Measurements from ENCODE around the gene MARK3.
A peak's percentile ranks its signal among the peaks of the same experiment; 100 is the strongest.

Gene MARK3

DNA sequence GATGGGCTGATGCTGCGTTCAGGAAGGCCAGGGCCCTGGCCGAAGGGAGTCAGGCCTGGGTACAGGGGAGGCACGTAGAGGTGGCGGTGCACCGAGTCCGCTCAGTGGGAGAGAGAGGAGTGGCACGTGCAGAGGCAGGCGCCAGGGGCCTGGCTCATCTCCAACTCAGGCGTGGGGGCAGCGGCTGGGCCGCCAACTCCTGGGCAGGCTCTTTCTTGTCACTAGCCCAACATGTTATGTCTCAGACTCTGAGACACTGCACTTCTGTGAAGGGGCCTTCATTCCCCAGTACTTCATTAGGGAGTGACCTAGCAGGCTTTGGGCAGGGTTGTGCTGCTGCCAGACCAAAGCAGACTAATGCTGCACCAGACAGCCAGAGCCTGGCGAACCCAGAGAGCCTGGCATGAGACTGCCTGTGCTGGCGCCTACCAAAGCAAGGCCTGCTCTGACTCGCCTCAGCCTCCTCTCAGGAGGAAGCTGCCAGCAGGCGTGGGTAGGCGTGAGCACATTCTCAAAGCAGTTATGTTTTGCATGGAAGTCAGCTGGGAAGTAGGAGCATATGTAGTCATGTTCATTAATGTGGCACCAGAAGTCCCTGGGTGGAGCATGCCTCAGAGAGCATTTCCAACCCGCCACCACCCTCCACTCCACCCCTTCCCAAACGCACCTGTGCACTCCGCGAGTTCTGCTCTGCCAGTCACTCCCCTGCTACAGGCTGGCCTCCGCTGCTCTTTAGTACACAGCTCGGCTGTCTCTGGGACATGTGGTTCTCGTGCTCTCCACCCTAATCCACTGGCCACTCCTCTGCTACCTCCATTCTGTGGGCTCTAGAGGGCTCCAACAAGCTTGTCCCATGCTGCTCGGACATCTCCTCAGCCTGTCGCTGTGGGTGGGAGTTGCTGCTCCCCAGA lies 127.7 kb downstream of the MARK3 start:
- H3K36me3 Mint-ChIP-seq (ENCODE audit: low read depth): peaks cover 23% of the 10 kb centered on the region
- H3K27ac Mint-ChIP-seq: peak overlapping the region; percentile 69 to 80 (median 74)
- no peak overlapping the region for H3K4me3 Mint-ChIP-seq
- H3K4me1 Mint-ChIP-seq: peaks cover 27% of the 10 kb centered on the region
- TF ChIP-seq, protein P1, sequence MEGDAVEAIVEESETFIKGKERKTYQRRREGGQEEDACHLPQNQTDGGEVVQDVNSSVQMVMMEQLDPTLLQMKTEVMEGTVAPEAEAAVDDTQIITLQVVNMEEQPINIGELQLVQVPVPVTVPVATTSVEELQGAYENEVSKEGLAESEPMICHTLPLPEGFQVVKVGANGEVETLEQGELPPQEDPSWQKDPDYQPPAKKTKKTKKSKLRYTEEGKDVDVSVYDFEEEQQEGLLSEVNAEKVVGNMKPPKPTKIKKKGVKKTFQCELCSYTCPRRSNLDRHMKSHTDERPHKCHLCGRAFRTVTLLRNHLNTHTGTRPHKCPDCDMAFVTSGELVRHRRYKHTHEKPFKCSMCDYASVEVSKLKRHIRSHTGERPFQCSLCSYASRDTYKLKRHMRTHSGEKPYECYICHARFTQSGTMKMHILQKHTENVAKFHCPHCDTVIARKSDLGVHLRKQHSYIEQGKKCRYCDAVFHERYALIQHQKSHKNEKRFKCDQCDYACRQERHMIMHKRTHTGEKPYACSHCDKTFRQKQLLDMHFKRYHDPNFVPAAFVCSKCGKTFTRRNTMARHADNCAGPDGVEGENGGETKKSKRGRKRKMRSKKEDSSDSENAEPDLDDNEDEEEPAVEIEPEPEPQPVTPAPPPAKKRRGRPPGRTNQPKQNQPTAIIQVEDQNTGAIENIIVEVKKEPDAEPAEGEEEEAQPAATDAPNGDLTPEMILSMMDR (IDR thresholded peaks at IDR 0.05; ENCODE audit: unreplicated experiment in 3 of 3): no peak
- H3K27me3 Mint-ChIP-seq (ENCODE audit: low read depth): peaks cover 3% of the 10 kb centered on the region
- H3K9me3 Mint-ChIP-seq: no peaks in the 10 kb centered on the region

DNA sequence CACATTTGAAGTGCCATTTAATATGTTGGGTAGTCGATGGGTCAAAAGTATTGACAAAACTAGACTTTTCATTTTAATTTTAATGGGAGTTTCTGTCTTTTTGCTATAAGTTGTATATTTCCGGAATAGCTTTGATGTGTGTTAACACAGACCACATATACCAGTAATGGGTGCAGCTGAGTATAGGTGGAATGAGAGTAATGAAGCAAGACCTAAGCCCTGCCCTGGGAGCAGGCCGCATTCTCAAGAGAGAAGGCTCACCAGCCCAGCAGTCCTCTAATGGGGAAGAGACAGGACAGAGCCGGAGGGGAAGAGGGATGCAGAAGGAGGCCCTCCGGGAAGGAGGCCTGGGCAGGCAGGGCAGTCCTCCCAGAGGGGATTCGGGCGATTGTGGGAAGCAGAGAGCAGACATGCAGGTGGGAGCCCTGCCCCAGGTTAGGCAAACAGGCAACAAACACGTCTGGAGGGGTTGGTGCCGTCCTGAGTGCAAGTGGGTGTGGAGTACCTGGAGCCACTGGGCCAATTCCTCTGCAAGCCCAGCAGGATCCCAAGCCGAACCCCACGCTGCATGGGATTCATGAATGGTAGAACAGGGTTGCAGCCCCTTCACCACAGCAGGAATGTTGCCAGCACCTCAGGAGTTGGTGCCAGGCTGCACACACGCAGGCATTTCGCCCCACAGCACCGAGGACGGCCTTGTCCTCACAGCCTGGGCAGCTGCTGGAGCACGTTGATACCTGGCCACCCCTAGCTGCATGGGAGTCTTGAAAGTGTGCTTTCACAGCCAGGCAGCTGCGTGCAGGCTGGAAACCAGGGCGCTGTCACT lies 129.6 kb downstream of the MARK3 start:
- Mint-ChIP-seq H3K9me3 (no peaks in the 10 kb centered on the region), H3K4me3 (no peak overlapping the region), H3K36me3 (ENCODE audit: low read depth) (peaks cover 23% of the 10 kb centered on the region), H3K27ac (peak overlapping the region in 1 of 3 experiments; percentile 59), H3K4me1 (peaks cover 45% of the 10 kb centered on the region), H3K27me3 (ENCODE audit: low read depth) (peaks cover 10% of the 10 kb centered on the region)
- TF ChIP-seq, protein P1 (IDR thresholded peaks at IDR 0.05; ENCODE audit: unreplicated experiment in 3 of 3): no peak

DNA sequence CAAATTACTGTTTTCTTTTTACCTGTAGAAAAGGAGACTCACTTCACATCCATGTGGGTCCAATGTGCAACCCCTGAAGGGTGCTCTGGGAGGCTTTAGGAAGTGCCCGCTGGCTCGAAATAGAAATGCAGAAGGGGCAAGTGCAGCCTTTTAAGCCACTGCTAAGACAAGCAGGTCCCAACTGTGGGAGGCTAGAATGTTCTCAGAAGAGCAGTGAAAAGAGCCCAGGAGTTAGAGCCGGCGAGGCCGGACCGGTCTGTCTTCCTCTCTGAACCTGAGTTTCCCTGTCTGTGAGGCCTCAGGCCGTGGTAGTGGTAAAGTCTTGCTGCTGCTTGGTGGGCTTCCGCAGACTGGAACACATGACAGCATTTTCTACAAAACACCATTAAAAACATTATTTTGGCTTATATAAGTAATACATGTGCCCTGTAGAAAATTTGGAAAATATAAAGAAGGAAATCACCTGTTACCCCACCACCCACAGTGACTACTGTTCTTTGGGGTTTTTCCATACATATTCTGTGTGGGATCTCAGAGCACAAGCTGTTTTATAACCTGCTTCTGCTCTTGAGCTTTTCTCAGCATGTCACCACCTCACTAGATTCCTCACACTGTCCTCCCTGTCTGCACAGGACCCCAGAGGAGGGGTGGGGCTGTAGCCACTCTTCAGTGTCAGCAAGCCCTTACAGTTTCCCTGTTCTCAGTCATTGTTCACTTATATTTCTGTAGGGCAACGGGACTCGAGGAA lies 131.4 kb downstream of the MARK3 start:
- H3K9me3 Mint-ChIP-seq: no peaks in the 10 kb centered on the region
- peaks cover 15% of the 10 kb centered on the region for H3K36me3 Mint-ChIP-seq (ENCODE audit: low read depth)
- TF ChIP-seq, protein P1 (IDR thresholded peaks at IDR 0.05; ENCODE audit: unreplicated experiment in 3 of 3): no peak
- H3K27me3 Mint-ChIP-seq (ENCODE audit: low read depth): peaks cover 10% of the 10 kb centered on the region
- peak overlapping the region; percentile 25 to 78 (median 70) for H3K27ac Mint-ChIP-seq
- peak overlapping the region in 1 of 3 experiments; percentile 27 for H3K4me3 Mint-ChIP-seq
- peaks cover 48% of the 10 kb centered on the region for H3K4me1 Mint-ChIP-seq

DNA sequence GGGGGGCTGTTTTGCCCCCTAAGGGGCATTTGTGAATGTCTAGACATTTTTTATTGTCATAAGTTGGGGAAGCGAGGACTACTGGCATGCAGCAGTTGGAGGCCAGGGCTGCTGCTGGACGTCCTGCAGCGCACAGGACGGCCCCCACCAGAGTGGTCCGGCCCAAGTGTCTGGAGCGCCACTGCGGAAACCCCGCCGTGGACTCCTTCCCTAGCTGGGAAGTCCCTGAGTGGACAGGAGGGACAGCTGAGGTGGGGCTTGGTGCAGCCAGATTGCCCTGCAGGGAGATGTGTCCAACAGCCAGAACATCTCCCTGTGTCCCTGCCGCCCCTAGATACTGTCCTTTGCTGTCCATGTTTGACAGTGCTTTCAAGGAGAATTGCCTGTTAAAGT lies 132.0 kb downstream of the MARK3 start:
- peak overlapping the region in 2 of 3 experiments; percentile 15 to 51 for H3K4me3 Mint-ChIP-seq
- peaks cover 48% of the 10 kb centered on the region for H3K4me1 Mint-ChIP-seq
- H3K27me3 Mint-ChIP-seq (ENCODE audit: low read depth): peaks cover 10% of the 10 kb centered on the region
- no peaks in the 10 kb centered on the region for H3K9me3 Mint-ChIP-seq
- H3K27ac Mint-ChIP-seq: peak overlapping the region; percentile 56 to 86 (median 70)
- H3K36me3 Mint-ChIP-seq (ENCODE audit: low read depth): peaks cover 15% of the 10 kb centered on the region
- TF ChIP-seq, protein P1 (IDR thresholded peaks at IDR 0.05; ENCODE audit: unreplicated experiment in 3 of 3): no peak

DNA sequence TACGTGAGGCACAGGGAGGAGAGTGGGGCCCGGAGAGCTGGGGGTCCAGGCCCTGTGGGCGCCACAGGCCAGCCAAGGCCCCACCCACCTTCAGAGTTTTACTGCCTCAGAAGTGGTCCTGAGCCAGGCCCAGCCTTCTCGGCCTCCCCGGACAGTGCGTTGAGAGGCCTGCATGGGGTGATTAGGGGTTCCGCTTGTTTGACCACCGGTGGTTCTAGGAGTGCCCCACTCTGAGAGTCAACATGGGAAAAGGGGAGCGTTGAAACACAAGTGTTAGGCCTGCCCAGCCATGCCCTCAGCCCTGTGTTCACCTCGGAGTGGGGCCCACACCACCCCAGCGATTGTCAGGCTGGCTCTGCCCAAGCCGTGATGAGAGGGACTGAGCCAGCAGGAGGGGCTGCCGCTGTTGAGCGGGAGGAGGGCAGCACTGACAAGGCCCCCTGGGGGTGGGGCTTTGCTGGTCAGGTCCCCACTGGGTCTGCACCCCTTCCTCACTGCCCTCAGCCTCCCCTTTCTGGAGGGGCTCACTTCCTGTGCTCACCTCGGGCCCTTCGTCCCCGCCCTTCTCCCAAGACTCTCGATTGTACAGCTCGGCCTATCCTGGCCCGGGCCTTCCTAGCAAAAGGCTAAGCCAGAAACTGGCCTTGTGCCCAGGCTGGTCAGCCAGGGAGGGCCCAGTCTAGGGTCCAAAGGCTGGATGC lies 132.7 kb downstream of the MARK3 start:
- Mint-ChIP-seq H3K4me1 (peaks cover 44% of the 10 kb centered on the region), H3K36me3 (ENCODE audit: low read depth) (peaks cover 11% of the 10 kb centered on the region), H3K4me3 (peak overlapping the region; percentile 4 to 51 (median 32)), H3K9me3 (no peaks in the 10 kb centered on the region), H3K27me3 (ENCODE audit: low read depth) (peaks cover 10% of the 10 kb centered on the region), H3K27ac (peak overlapping the region; percentile 56 to 86 (median 70))
- TF ChIP-seq, protein P1 (IDR thresholded peaks at IDR 0.05; ENCODE audit: unreplicated experiment in 3 of 3): no peak

Measured in nephron (organoid).